H1 (cell line): Measurements from ENCODE around the gene CYBA. TPM values are rescaled to one million over a fixed set of nuclear protein-coding genes. Genes with fewer than 3 reads are reported as not detected.

Experiments
- CTCF ChIA-PET: fragments of 300-600 bp; sonication (Branson Sonifier 250); formaldehyde crosslinking; loops from one replicate; lab custom pipeline; 2021; ENCODE audit not compliant: partially characterized antibody; lab: Charles Lee
- POLR2A ChIA-PET: fragments of 300-600 bp; sonication (Branson Sonifier 250); formaldehyde crosslinking; loops from one replicate; lab custom pipeline; 2021; ENCODE audit warnings: inconsistent platforms; ENCODE audit not compliant: partially characterized antibody; lab: Charles Lee
- DNase-seq, 2 experiments: peaks; one replicate each; pipeline versions ENCODE4 v3.0.0 to v3.0.0-alpha.2; 2010 to 2022; ENCODE audit warnings: low spot score in 2 of 2, low read depth in 1 of 2, mixed read lengths in 1 of 2
- FAIRE-seq: peaks from 2 replicates; lab custom pipeline; 2011; peaks lifted over from hg19 to GRCh38; lab: Jason Lieb, UNC
- H2AFZ ChIP-seq: 2 replicates; pipeline ENCODE4 v1.8.1; 2012; ENCODE audit warnings: low read length, inconsistent platforms
- H2AK5ac ChIP-seq: 2 replicates; pipeline ENCODE4 v1.6.1; 2013; ENCODE audit warnings: low read depth, low read length
- H2BK120ac ChIP-seq: replicated peaks from 2 replicates; pipeline ENCODE3; 2013; ENCODE audit warnings: low read depth, low read length, inconsistent platforms
- H2BK12ac ChIP-seq: 2 replicates; pipeline ENCODE4 v1.6.1; 2013; ENCODE audit warnings: low read depth, low read length
- H2BK15ac ChIP-seq: 2 replicates; pipeline ENCODE4 v1.6.1; 2013; ENCODE audit warnings: low read length
- H2BK20ac ChIP-seq: 2 replicates; pipeline ENCODE4 v1.6.1; 2013; ENCODE audit warnings: low read length
- H2BK5ac ChIP-seq: 2 replicates; pipeline ENCODE4 v1.6.1; 2013; ENCODE audit warnings: low read depth, low read length
- H3K14ac ChIP-seq: 2 replicates; pipeline ENCODE4 v1.6.1; 2013; ENCODE audit warnings: inconsistent platforms; ENCODE audit not compliant: insufficient read length
- H3K18ac ChIP-seq: 2 replicates; pipeline ENCODE4 v1.6.1; 2013; ENCODE audit warnings: low read length; ENCODE audit errors: extremely low read depth
- H3K23ac ChIP-seq: 2 replicates; pipeline ENCODE4 v1.6.1; 2013; ENCODE audit warnings: inconsistent platforms; ENCODE audit not compliant: insufficient read length
- H3K23me2 ChIP-seq: 2 replicates; pipeline ENCODE4 v1.6.1; 2013; ENCODE audit warnings: low read depth, low read length
- H3K27ac ChIP-seq: 2 replicates; pipeline ENCODE4 v1.6.1; 2011; ENCODE audit warnings: low read depth, low read length, inconsistent platforms
- H3K27me3 ChIP-seq, 4 experiments: replicated peaks in 1 of 4; 1 replicate in 1 of 4; 2 replicates in 3 of 4; pipeline versions ENCODE4 v1.6.1 to v1.8.1; 2011 to 2013; ENCODE audit warnings: low read length in 3 of 4, mild to moderate bottlenecking in 3 of 4, inconsistent platforms in 2 of 4, mixed read lengths in 2 of 4, moderate library complexity in 1 of 4; ENCODE audit not compliant: control insufficient read depth in 3 of 4, insufficient read depth in 3 of 4; ENCODE audit errors: extremely low read depth in 1 of 4
- H3K36me3 ChIP-seq, 4 experiments: 2 replicates each; pipeline versions ENCODE4 v1.6.1 to v1.8.1; 2011 to 2013; ENCODE audit warnings: mild to moderate bottlenecking in 4 of 4, low read length in 3 of 4, moderate library complexity in 2 of 4, control low read depth in 1 of 4, inconsistent platforms in 1 of 4; ENCODE audit not compliant: insufficient read depth in 4 of 4, control insufficient read depth in 2 of 4
- H3K4ac ChIP-seq: replicated peaks from 2 replicates; pipeline ENCODE3; 2013; ENCODE audit warnings: low read length, low read depth, mixed read lengths, inconsistent platforms; ENCODE audit not compliant: insufficient read length
- H3K4me1 ChIP-seq, 4 experiments: replicated peaks in 1 of 4; 1 replicate in 1 of 4; 2 replicates in 3 of 4; pipeline versions ENCODE4 v1.6.1 to v1.8.1; 2011 to 2013; ENCODE audit warnings: low read length in 3 of 4, inconsistent platforms in 2 of 4, mixed read lengths in 1 of 4; ENCODE audit not compliant: insufficient read depth in 4 of 4, control insufficient read depth in 3 of 4
- H3K4me2 ChIP-seq, 2 experiments: 2 replicates each; pipeline versions ENCODE4 v1.6.1 to v1.8.1; 2011 to 2013; ENCODE audit warnings: low read depth in 2 of 2, low read length in 2 of 2, control low read depth in 1 of 2, inconsistent platforms in 1 of 2, mild to moderate bottlenecking in 1 of 2; ENCODE audit not compliant: insufficient read depth in 1 of 2
- H3K4me3 ChIP-seq, 4 experiments: fragments of 200-600, 300-600 bp in 1 of 4; sonication (generic), shearing (Covaris generic), sonication (Bioruptor Twin) in 1 of 4; 2 replicates each; pipeline versions ENCODE4 v1.5.1 to v1.8.1; 2011 to 2016; ENCODE audit warnings: low read length in 4 of 4, low read depth in 3 of 4, control low read depth in 2 of 4, inconsistent platforms in 2 of 4, mild to moderate bottlenecking in 2 of 4, mixed read lengths in 1 of 4, moderate library complexity in 1 of 4; ENCODE audit not compliant: insufficient read depth in 2 of 4; ENCODE audit errors: extremely low read depth in 1 of 4
- H3K56ac ChIP-seq: replicated peaks from 2 replicates; pipeline ENCODE3; 2013; ENCODE audit warnings: low read depth, mild to moderate bottlenecking, mixed read lengths, low read length, inconsistent platforms; ENCODE audit not compliant: insufficient read length
- H3K79me1 ChIP-seq: 2 replicates; pipeline ENCODE4 v1.6.1; 2013; ENCODE audit warnings: low read depth, low read length, control low read depth
- H3K79me2 ChIP-seq, 2 experiments: 2 replicates each; pipeline versions ENCODE4 v1.6.1 to v1.8.1; 2012 to 2013; ENCODE audit warnings: low read length in 2 of 2, mild to moderate bottlenecking in 2 of 2, inconsistent platforms in 1 of 2; ENCODE audit not compliant: insufficient read depth in 2 of 2, control insufficient read depth in 1 of 2
- H3K9ac ChIP-seq, 4 experiments: replicated peaks in 1 of 4; 1 replicate in 1 of 4; 2 replicates in 3 of 4; pipeline versions ENCODE4 v1.6.1 to v1.8.1; 2011 to 2013; ENCODE audit warnings: low read depth in 3 of 4, low read length in 3 of 4, control low read depth in 2 of 4, mild to moderate bottlenecking in 2 of 4, moderate library complexity in 2 of 4, inconsistent platforms in 1 of 4; ENCODE audit errors: extremely low read depth in 1 of 4
- H3K9me3 ChIP-seq, 2 experiments: 2 replicates each; pipeline versions ENCODE4 v1.6.1 to v1.8.1; 2012 to 2013; ENCODE audit warnings: mild to moderate bottlenecking in 2 of 2, moderate library complexity in 2 of 2, control low read depth in 1 of 2, inconsistent platforms in 1 of 2, low read depth in 1 of 2, low read length in 1 of 2, mixed read lengths in 1 of 2; ENCODE audit not compliant: insufficient read depth in 2 of 2
- H4K20me1 ChIP-seq, 2 experiments: replicated peaks in 1 of 2; 2 replicates each; pipeline versions ENCODE3 to v1.8.1; 2011 to 2013; ENCODE audit warnings: inconsistent platforms in 2 of 2, low read length in 2 of 2, mild to moderate bottlenecking in 1 of 2; ENCODE audit not compliant: insufficient read depth in 2 of 2, control insufficient read depth in 1 of 2
- H4K5ac ChIP-seq: 2 replicates; pipeline ENCODE4 v1.6.1; 2013; ENCODE audit warnings: low read length, low read depth, mixed read lengths, inconsistent platforms; ENCODE audit not compliant: insufficient read length
- H4K8ac ChIP-seq: 2 replicates; pipeline ENCODE4 v1.8.0; 2013; ENCODE audit warnings: mild to moderate bottlenecking, moderate library complexity, low read length, inconsistent platforms; ENCODE audit not compliant: insufficient read depth; ENCODE audit errors: extremely low read depth
- H4K91ac ChIP-seq: replicated peaks from 2 replicates; pipeline ENCODE3; 2013; ENCODE audit warnings: low read length, mixed read lengths, inconsistent platforms; ENCODE audit not compliant: insufficient read length
- ASH2L ChIP-seq: fragments of 200-600, 300-600 bp; sonication (generic); IDR thresholded peaks from one replicate; pipeline ENCODE4 v1.7.1; 2017; ENCODE audit warnings: low read length
- ATF3 ChIP-seq: IDR thresholded peaks from 2 replicates; pipeline ENCODE4 v1.6.1; 2011; ENCODE audit warnings: low read depth, mild to moderate bottlenecking, low read length; ENCODE audit not compliant: insufficient read depth
- BACH1 ChIP-seq: IDR thresholded peaks from 2 replicates; pipeline ENCODE4 v1.6.1; 2012; ENCODE audit warnings: low read length, improper control_type of control experiment
- BRCA1 ChIP-seq: IDR thresholded peaks from 2 replicates; pipeline ENCODE4 v1.6.1; 2012; ENCODE audit warnings: low read depth, low read length, improper control_type of control experiment
- CBX5 ChIP-seq: fragments of 300-800, 300-1000 bp; sonication (generic); IDR thresholded peaks from 2 replicates; pipeline ENCODE4 v1.7.1; 2016; ENCODE audit warnings: antibody characterized with exemption, low read length, low read depth
- EP300 ChIP-seq, 2 experiments: IDR thresholded peaks; 1 replicate in 1 of 2; 2 replicates in 1 of 2; pipeline ENCODE4 v1.6.1; 2011 to 2012; ENCODE audit warnings: low read depth in 2 of 2, low read length in 2 of 2, mild to moderate bottlenecking in 2 of 2, borderline replicate concordance in 1 of 2, inconsistent platforms in 1 of 2, moderate library complexity in 1 of 2
- GABPA ChIP-seq: IDR thresholded peaks from 2 replicates; pipeline ENCODE4 v1.6.1; 2011; ENCODE audit warnings: mild to moderate bottlenecking, low read length, moderate library complexity, borderline replicate concordance; ENCODE audit not compliant: insufficient read depth
- HDAC6 ChIP-seq: IDR thresholded peaks from one replicate; pipeline ENCODE4 v1.7.1; 2012; ENCODE audit warnings: low read depth, mild to moderate bottlenecking, inconsistent platforms, low read length, moderate library complexity
- KDM1A ChIP-seq: fragments of 200-600, 300-600 bp; sonication (generic); IDR thresholded peaks from 2 replicates; pipeline ENCODE4 v1.7.1; 2016; ENCODE audit warnings: mild to moderate bottlenecking, low read length, borderline replicate concordance
- RAD21 ChIP-seq, 2 experiments: IDR thresholded peaks in 1 of 2; conservative IDR thresholded peaks in 1 of 2; 2 replicates each; pipeline ENCODE4 v1.6.1; 2011; ENCODE audit warnings: low read depth in 2 of 2, low read length in 2 of 2, improper control_type of control experiment in 1 of 2, inconsistent platforms in 1 of 2, mild to moderate bottlenecking in 1 of 2, moderate library complexity in 1 of 2
- RFX5 ChIP-seq: IDR thresholded peaks from 2 replicates; pipeline ENCODE4 v1.6.1; 2011; ENCODE audit warnings: low read depth, low read length, improper control_type of control experiment, borderline replicate concordance
- RNF2 ChIP-seq: fragments of 200-900, 300-1000 bp; sonication (generic); IDR thresholded peaks from 2 replicates; pipeline ENCODE4 v1.7.1; 2016; ENCODE audit warnings: borderline replicate concordance, low read depth, mild to moderate bottlenecking, antibody characterized with exemption, low read length; ENCODE audit not compliant: poor library complexity, severe bottlenecking; ENCODE audit errors: missing control alignments
- ZNF274 ChIP-seq: IDR thresholded peaks from 2 replicates; pipeline ENCODE4 v1.7.0; 2012; ENCODE audit warnings: low read length, borderline replicate concordance; ENCODE audit errors: extremely low read depth
- WGBS, 2 experiments: shearing (Covaris generic) in 1 of 2; methylation state at CpG; one replicate each; pipeline versions ENCODE4 v1.1.6 to v1.1.7; 2013 to 2015; ENCODE audit warnings: low lambda C conversion rate in 2 of 2, mixed read lengths in 2 of 2, inconsistent platforms in 1 of 2, low coverage in 1 of 2, missing lambda C conversion rate in 1 of 2; ENCODE audit not compliant: insufficient replicate concordance in 2 of 2, insufficient coverage in 1 of 2, insufficient read length in 1 of 2; ENCODE audit errors: extremely low coverage in 1 of 2, missing lambda C conversion rate in 1 of 2; 5-methylcytosine and 5-hydroxymethylcytosine counted together
- polyA plus RNA-seq, 7 experiments: library from polyadenylated mRNA; depleted of rRNA in 3 of 7; stranded (reverse) in 5 of 7; unstranded in 2 of 7; fragments of >200 nt in 5 of 7; fragments of 200-250 nt in 2 of 7; gene quantifications; 1 replicate in 5 of 7; 2 replicates in 1 of 7; 4 replicates in 1 of 7; pipeline versions ENCODE4 v1.2.1 to v1.2.3, GENCODE V29; 2011 to 2013; ENCODE audit warnings: missing spikeins in 2 of 7, mixed read lengths in 2 of 7
- total RNA-seq: library from RNA; stranded (reverse); fragmentation: NEBNext Ultra II Directional; extraction: Animal tissue kit (Norgen Biotek cat#: 25700); gene quantifications from 2 replicates; pipeline ENCODE4 v1.2.1, GENCODE V29; 2021

Gene CYBA
- total and polyA plus RNA-seq, 2 of the 8 experiments (the other 6 are each of a cell fraction or from before 2014, with no cell fraction given) = 136 to 254 TPM

DNA sequence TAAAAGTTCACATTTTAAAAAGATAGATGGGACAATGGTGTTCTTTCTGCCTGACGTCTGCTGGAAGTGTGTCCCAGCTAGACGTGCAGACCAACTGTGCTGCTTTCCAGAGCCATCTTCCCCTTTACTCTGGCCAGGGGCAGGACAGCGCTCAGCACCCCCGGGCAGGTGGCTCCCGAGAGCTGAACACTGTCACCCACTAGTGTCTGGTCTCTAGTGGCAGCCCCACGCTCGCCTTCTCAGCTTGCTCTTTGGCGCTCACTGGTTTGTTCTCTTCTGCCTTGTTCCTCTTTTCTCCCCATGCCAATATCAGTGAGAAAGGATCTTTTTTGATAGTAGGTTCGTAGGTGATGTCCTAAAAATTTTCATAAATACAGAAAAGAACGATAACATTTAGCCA is 54.9 kb downstream of the CYBA start:
- Histone ChIP-seq H3K27me3 (no peaks in the 10 kb centered on the region), H4K8ac (no peak overlapping the region), H3K4me3 (no peak overlapping the region), H3K79me1 (no peaks in the 10 kb centered on the region), H3K56ac (no peak overlapping the region), H2BK20ac (no peak overlapping the region), H3K9me3 (no peaks in the 10 kb centered on the region), H2BK5ac (no peak overlapping the region), H3K23ac (no peak overlapping the region), H2BK15ac (no peak overlapping the region), H3K4ac (no peak overlapping the region), H3K4me2 (no peak overlapping the region), H3K27ac (no peak overlapping the region), H3K23me2 (no peaks in the 10 kb centered on the region), H4K20me1 (peaks cover 3 to 17% of the 10 kb centered on the region in 2 experiments), H2AFZ (no peak overlapping the region), H2AK5ac (no peak overlapping the region), H3K4me1 (peaks cover 0 to 3% (median 0%) of the 10 kb centered on the region in 4 experiments; a peak in 2 of 7 replicates), H3K14ac (no peak overlapping the region), H3K18ac (no peak overlapping the region), H2BK12ac (no peak overlapping the region), H2BK120ac (no peak overlapping the region), H4K5ac (no peak overlapping the region), H3K79me2 (peaks cover 0 to 23% of the 10 kb centered on the region in 2 experiments; a peak in 2 of 4 replicates), H3K9ac (no peak overlapping the region), H3K36me3 (peaks cover 12 to 31% (median 25%) of the 10 kb centered on the region in 4 experiments), H4K91ac (no peak overlapping the region)
- ChIA-PET POLR2A (no interaction called here), CTCF (interaction anchor here (0.9 to 1.3 kb wide), 3 partner anchors 8 to 94 kb away, joined by 3 to 5 read pairs (median 4); no protein-coding TSS in a partner anchor)
- WGBS, 2 experiments = 96% methylated on average over 10 of the region's 10 CpGs; no CpG with 5 or more reads in 1 of the 2 experiments
- no peak for DNase-seq
- no peak for FAIRE-seq
- TF ChIP-seq BRCA1 (no peak), RNF2 (no peak), ATF3 (no peak), RAD21 (IDR thresholded peaks at IDR 0.05 in 1 of 2, conservative IDR thresholded peaks at IDR 0.05 in 1 of 2; ENCODE audit: low read depth in 2 of 2, low read length in 2 of 2) (no peak), CBX5 (no peak), KDM1A (no peak), ZNF274 (no peak), GABPA (no peak), BACH1 (no peak), ASH2L (no peak), EP300 (IDR thresholded peaks at IDR 0.05; ENCODE audit: borderline replicate concordance in 1 of 2, low read depth in 2 of 2, low read length in 2 of 2) (no peak), HDAC6 (no peak), RFX5 (no peak)
